KMS-11 (cell line): ENCODE measurements around the gene CACNA2D3.

Experiments used
- H2AFZ ChIP-seq: fragments of 200-600 bp; sonication (generic); 2 replicates; pipeline ENCODE4 v1.6.1; 2016; ENCODE audit warnings: antibody characterized with exemption, mixed run types, low read depth
- H3K27ac ChIP-seq: fragments of 200-600 bp; sonication (generic); 2 replicates; pipeline ENCODE4 v1.6.1; 2016; ENCODE audit warnings: mild to moderate bottlenecking, mixed run types
- H3K27me3 ChIP-seq: fragments of 200-600 bp; sonication (generic); 2 replicates; pipeline ENCODE4 v1.6.1; 2017; ENCODE audit warnings: mild to moderate bottlenecking, low read depth, mixed run types, moderate library complexity; ENCODE audit not compliant: insufficient read depth
- H3K36me3 ChIP-seq: fragments of 200-600 bp; sonication (generic); 2 replicates; pipeline ENCODE4 v1.6.1; 2017; ENCODE audit warnings: mild to moderate bottlenecking, mixed run types; ENCODE audit not compliant: insufficient read depth
- H3K4me1 ChIP-seq: fragments of 200-600 bp; sonication (generic); 2 replicates; pipeline ENCODE4 v1.6.1; 2016; ENCODE audit warnings: mild to moderate bottlenecking, low read depth, mixed run types; ENCODE audit not compliant: poor library complexity, severe bottlenecking
- H3K4me2 ChIP-seq: fragments of 200-600 bp; sonication (generic); 2 replicates; pipeline ENCODE4 v1.7.0; 2016; ENCODE audit warnings: mild to moderate bottlenecking, mixed run types
- H3K4me3 ChIP-seq: fragments of 200-600 bp; sonication (generic); IDR thresholded peaks from 2 replicates; pipeline ENCODE4 v1.6.1; 2017; ENCODE audit warnings: low read depth, low read length, mixed read lengths; ENCODE audit not compliant: insufficient read depth
- H3K79me2 ChIP-seq: fragments of 200-600 bp; sonication (generic); 2 replicates; pipeline ENCODE4 v1.6.1; 2016; ENCODE audit warnings: low read depth, mixed run types; ENCODE audit not compliant: insufficient read depth
- H3K9ac ChIP-seq: fragments of 200-600 bp; sonication (generic); 2 replicates; pipeline ENCODE4 v1.6.1; 2016; ENCODE audit warnings: mild to moderate bottlenecking, mixed run types
- H4K20me1 ChIP-seq: fragments of 200-600 bp; sonication (generic); 2 replicates; pipeline ENCODE4 v1.6.1; 2016; ENCODE audit warnings: mild to moderate bottlenecking, mixed run types; ENCODE audit not compliant: insufficient read depth
- TF ChIP-seq, protein P1 (sequence below): fragments of 200-600 bp; sonication (generic); conservative IDR thresholded peaks from 2 replicates; pipeline ENCODE4 v1.6.1; 2017; ENCODE audit warnings: low read depth, mild to moderate bottlenecking, antibody characterized with exemption, low read length, moderate library complexity, mixed read lengths

The CACNA2D3 gene

DNA sequence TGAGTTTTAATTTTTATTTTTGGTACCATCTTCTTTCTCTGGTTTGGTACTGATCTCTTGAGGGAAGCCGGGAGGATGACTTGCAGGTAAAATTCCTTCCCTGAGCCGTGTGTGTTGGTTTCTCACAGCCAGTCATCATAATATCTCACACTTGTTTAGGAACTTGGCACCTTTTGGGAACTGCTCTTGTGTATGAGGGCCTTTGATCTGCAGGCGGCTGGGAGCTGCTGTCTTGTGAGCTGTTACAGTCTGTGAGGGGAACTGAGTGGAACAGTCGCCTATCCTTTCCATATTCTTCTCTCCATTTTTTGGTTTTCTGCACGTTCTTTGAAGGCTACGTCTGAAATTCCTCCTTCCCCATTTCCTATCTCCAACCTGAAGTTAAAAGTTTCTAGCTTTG, 75.2 kb downstream of the CACNA2D3 start:
- no peak overlapping the region for H3K9ac ChIP-seq
- no peaks in the 10 kb centered on the region for H3K4me1 ChIP-seq
- H4K20me1 ChIP-seq: no peaks in the 10 kb centered on the region
- no peaks in the 10 kb centered on the region for H3K79me2 ChIP-seq
- H3K4me3 ChIP-seq: no peak overlapping the region
- H2AFZ ChIP-seq: no peak overlapping the region
- no peaks in the 10 kb centered on the region for H3K27me3 ChIP-seq
- no peak overlapping the region for H3K27ac ChIP-seq
- TF ChIP-seq, protein P1, sequence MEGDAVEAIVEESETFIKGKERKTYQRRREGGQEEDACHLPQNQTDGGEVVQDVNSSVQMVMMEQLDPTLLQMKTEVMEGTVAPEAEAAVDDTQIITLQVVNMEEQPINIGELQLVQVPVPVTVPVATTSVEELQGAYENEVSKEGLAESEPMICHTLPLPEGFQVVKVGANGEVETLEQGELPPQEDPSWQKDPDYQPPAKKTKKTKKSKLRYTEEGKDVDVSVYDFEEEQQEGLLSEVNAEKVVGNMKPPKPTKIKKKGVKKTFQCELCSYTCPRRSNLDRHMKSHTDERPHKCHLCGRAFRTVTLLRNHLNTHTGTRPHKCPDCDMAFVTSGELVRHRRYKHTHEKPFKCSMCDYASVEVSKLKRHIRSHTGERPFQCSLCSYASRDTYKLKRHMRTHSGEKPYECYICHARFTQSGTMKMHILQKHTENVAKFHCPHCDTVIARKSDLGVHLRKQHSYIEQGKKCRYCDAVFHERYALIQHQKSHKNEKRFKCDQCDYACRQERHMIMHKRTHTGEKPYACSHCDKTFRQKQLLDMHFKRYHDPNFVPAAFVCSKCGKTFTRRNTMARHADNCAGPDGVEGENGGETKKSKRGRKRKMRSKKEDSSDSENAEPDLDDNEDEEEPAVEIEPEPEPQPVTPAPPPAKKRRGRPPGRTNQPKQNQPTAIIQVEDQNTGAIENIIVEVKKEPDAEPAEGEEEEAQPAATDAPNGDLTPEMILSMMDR: no peak
- H3K4me2 ChIP-seq: no peak overlapping the region
- no peaks in the 10 kb centered on the region for H3K36me3 ChIP-seq

GRCh38 chr3:54198556-54198955, 76.2 kb downstream of the CACNA2D3 start:
- Histone ChIP-seq H3K4me2 (no peak overlapping the region), H3K9ac (no peak overlapping the region), H4K20me1 (no peaks in the 10 kb centered on the region), H3K27ac (no peak overlapping the region), H2AFZ (no peak overlapping the region), H3K4me3 (no peak overlapping the region), H3K4me1 (no peaks in the 10 kb centered on the region), H3K36me3 (no peaks in the 10 kb centered on the region), H3K27me3 (no peaks in the 10 kb centered on the region), H3K79me2 (no peaks in the 10 kb centered on the region)
- TF ChIP-seq, protein P1: no peak

DNA sequence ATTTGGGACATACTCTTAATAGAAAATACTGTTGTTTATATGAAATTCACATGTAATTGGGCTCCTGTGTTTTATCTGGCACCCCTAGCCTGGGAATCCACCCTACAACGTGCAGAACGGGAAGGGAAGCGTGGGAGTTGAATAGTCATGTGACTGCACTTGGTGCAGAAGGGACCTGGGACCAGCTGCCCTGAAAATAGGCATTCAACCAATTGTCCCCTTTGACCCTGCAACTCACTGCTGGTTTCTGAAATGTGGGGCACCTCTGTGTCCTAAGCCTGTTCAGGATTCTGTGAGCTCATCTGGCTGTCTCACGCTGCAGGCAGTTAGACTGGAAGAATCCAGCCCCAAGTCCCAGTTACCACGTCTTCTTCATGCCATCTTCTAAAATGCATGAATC, 79.7 kb downstream of the CACNA2D3 start:
- no peaks in the 10 kb centered on the region for H3K4me1 ChIP-seq
- H4K20me1 ChIP-seq: no peaks in the 10 kb centered on the region
- no peak overlapping the region for H3K9ac ChIP-seq
- H3K27ac ChIP-seq: no peak overlapping the region
- TF ChIP-seq, protein P1: no peak
- H3K36me3 ChIP-seq: no peaks in the 10 kb centered on the region
- no peak overlapping the region for H3K4me3 ChIP-seq
- no peaks in the 10 kb centered on the region for H3K79me2 ChIP-seq
- H3K27me3 ChIP-seq: no peaks in the 10 kb centered on the region
- H2AFZ ChIP-seq: no peak overlapping the region
- H3K4me2 ChIP-seq: no peak overlapping the region

- H3K79me2 ChIP-seq: no peaks in the 10 kb centered on the region
- H3K9ac ChIP-seq: no peak overlapping the region
- no peak overlapping the region for H3K4me2 ChIP-seq
- no peak overlapping the region for H3K27ac ChIP-seq
- H3K4me3 ChIP-seq: no peak overlapping the region
- H3K27me3 ChIP-seq: no peaks in the 10 kb centered on the region
- no peak overlapping the region for H2AFZ ChIP-seq
- no peaks in the 10 kb centered on the region for H3K36me3 ChIP-seq
- no peaks in the 10 kb centered on the region for H4K20me1 ChIP-seq
- TF ChIP-seq, protein P1: no peak
- no peaks in the 10 kb centered on the region for H3K4me1 ChIP-seq
Observed at GRCh38 chr3:54202651-54203248, 80.4 kb downstream of the CACNA2D3 start.
